ENCODE results near the gene PTPRG. TPM values are rescaled to one million over a fixed set of nuclear protein-coding genes. Genes with fewer than 3 reads are reported as not detected.
"Not testable (repeated sequence)": the region's sequence is repeated elsewhere in the genome, so short reads cannot be mapped to it uniquely, and the experiment has no call there.

PTPRG gene
- total and polyA plus RNA-seq, 5 experiments from 2014 or later: not detected

GRCh38 chr3:61739640-61740039 is 178.3 kb downstream of the PTPRG start:
- H3K4me1 Mint-ChIP-seq: no peaks in the 10 kb centered on the region
- ATAC-seq (no peak), DNase-seq (no peak)
- no peak overlapping the region for H3K4me3 Mint-ChIP-seq
- POLR2A ChIA-PET: no interaction called here
- peaks cover 0 to 10% (median 0%) of the 10 kb centered on the region in 5 donors for H3K27me3 Mint-ChIP-seq
- no peak overlapping the region for H3K27ac Mint-ChIP-seq
- H3K36me3 Mint-ChIP-seq: no peaks in the 10 kb centered on the region
- peaks cover 0 to 6% (median 0%) of the 10 kb centered on the region in 9 donors for H3K9me3 Mint-ChIP-seq

GRCh38 chr3:61740494-61740893 is 179.1 kb downstream of the PTPRG start:
- Mint-ChIP-seq H3K27ac (no peak overlapping the region), H3K4me1 (no peaks in the 10 kb centered on the region), H3K9me3 (peaks cover 0 to 6% (median 0%) of the 10 kb centered on the region in 9 donors), H3K36me3 (no peaks in the 10 kb centered on the region), H3K4me3 (no peak overlapping the region), H3K27me3 (peaks cover 0 to 10% (median 0%) of the 10 kb centered on the region in 5 donors)
- DNase-seq: no peak
- POLR2A ChIA-PET: no interaction called here
- ATAC-seq: no peak

GRCh38 chr3:61741551-61741950 is 180.2 kb downstream of the PTPRG start:
- H3K4me3 Mint-ChIP-seq: no peak overlapping the region
- no peaks in the 10 kb centered on the region for H3K36me3 Mint-ChIP-seq
- POLR2A ChIA-PET: no interaction called here
- H3K27ac Mint-ChIP-seq: no peak overlapping the region
- peaks cover 0 to 10% (median 0%) of the 10 kb centered on the region in 5 donors for H3K27me3 Mint-ChIP-seq
- peaks cover 0 to 6% (median 0%) of the 10 kb centered on the region in 9 donors for H3K9me3 Mint-ChIP-seq
- ATAC-seq: no peak
- no peaks in the 10 kb centered on the region for H3K4me1 Mint-ChIP-seq
- DNase-seq: no peak

- no peak overlapping the region for H3K4me3 Mint-ChIP-seq
- DNase-seq: no peak
- H3K4me1 Mint-ChIP-seq: no peaks in the 10 kb centered on the region
- H3K36me3 Mint-ChIP-seq: no peaks in the 10 kb centered on the region
- H3K27me3 Mint-ChIP-seq: peaks cover 0 to 8% (median 0%) of the 10 kb centered on the region in 5 donors
- POLR2A ChIA-PET: no interaction called here
- H3K9me3 Mint-ChIP-seq: peaks cover 0 to 4% (median 0%) of the 10 kb centered on the region in 9 donors
- ATAC-seq: no peak
- H3K27ac Mint-ChIP-seq: no peak overlapping the region
Measured at GRCh38 chr3:61742006-61742405, 180.6 kb downstream of the PTPRG start.

GRCh38 chr3:61743067-61743466 is 181.7 kb downstream of the PTPRG start:
- H3K9me3 Mint-ChIP-seq: no peaks in the 10 kb centered on the region
- ATAC-seq (no peak), DNase-seq (no peak)
- POLR2A ChIA-PET: no interaction called here
- no peak overlapping the region for H3K4me3 Mint-ChIP-seq
- H3K4me1 Mint-ChIP-seq: no peaks in the 10 kb centered on the region
- no peak overlapping the region for H3K27ac Mint-ChIP-seq
- no peaks in the 10 kb centered on the region for H3K36me3 Mint-ChIP-seq
- H3K27me3 Mint-ChIP-seq: peaks cover 0 to 11% (median 0%) of the 10 kb centered on the region in 5 donors

GRCh38 chr3:61743686-61744242 is 182.4 kb downstream of the PTPRG start:
- ATAC-seq: no peak
- POLR2A ChIA-PET: no interaction called here
- peaks cover 0 to 13% (median 0%) of the 10 kb centered on the region in 5 donors for H3K27me3 Mint-ChIP-seq

GRCh38 chr3:61748288-61748687 is 186.9 kb downstream of the PTPRG start:
- Mint-ChIP-seq H3K4me1 (no peaks in the 10 kb centered on the region), H3K27ac (no peak overlapping the region), H3K9me3 (peaks cover 0 to 2% (median 0%) of the 10 kb centered on the region in 9 donors), H3K27me3 (peaks cover 0 to 11% (median 1%) of the 10 kb centered on the region in 5 donors), H3K4me3 (no peak overlapping the region), H3K36me3 (no peaks in the 10 kb centered on the region)
- no peak for ATAC-seq
- DNase-seq: no peak
- POLR2A ChIA-PET: no interaction called here

More at GRCh38 chr3:61743686-61744242, 182.4 kb downstream of the PTPRG start:
- no peaks in the 10 kb centered on the region for H3K4me1 Mint-ChIP-seq
- no peak for DNase-seq
- H3K4me3 Mint-ChIP-seq: no peak overlapping the region
- H3K27ac Mint-ChIP-seq: no peak overlapping the region
- H3K9me3 Mint-ChIP-seq: peaks cover 0 to 1% (median 0%) of the 10 kb centered on the region in 9 donors
- no peaks in the 10 kb centered on the region for H3K36me3 Mint-ChIP-seq

GRCh38 chr3:61750766-61751165 is 189.4 kb downstream of the PTPRG start:
- DNase-seq: no peak
- peaks cover 0 to 2% (median 0%) of the 10 kb centered on the region in 9 donors for H3K9me3 Mint-ChIP-seq
- ATAC-seq: no peak

GRCh38 chr3:61758839-61759238 is 197.5 kb downstream of the PTPRG start:
- POLR2A ChIA-PET: no interaction called here
- no peak for DNase-seq
- H3K36me3 Mint-ChIP-seq: no peaks in the 10 kb centered on the region
- no peaks in the 10 kb centered on the region for H3K4me1 Mint-ChIP-seq
- H3K27ac Mint-ChIP-seq: no peak overlapping the region
- H3K27me3 Mint-ChIP-seq: peaks cover 0 to under 1% (median 0%) of the 10 kb centered on the region in 5 donors
- no peak for ATAC-seq
- peaks cover 0 to 7% (median 0%) of the 10 kb centered on the region in 9 donors for H3K9me3 Mint-ChIP-seq
- H3K4me3 Mint-ChIP-seq: no peak overlapping the region

More at GRCh38 chr3:61750766-61751165, 189.4 kb downstream of the PTPRG start:
- no peak overlapping the region for H3K4me3 Mint-ChIP-seq
- H3K27ac Mint-ChIP-seq: no peak overlapping the region
- POLR2A ChIA-PET: no interaction called here
- no peaks in the 10 kb centered on the region for H3K4me1 Mint-ChIP-seq
- H3K27me3 Mint-ChIP-seq: peaks cover 0 to 6% (median 1%) of the 10 kb centered on the region in 5 donors
- H3K36me3 Mint-ChIP-seq: no peaks in the 10 kb centered on the region

GRCh38 chr3:61760783-61761182 is 199.4 kb downstream of the PTPRG start:
- H3K27me3 Mint-ChIP-seq, H3K9me3 Mint-ChIP-seq, H3K4me3 Mint-ChIP-seq, H3K36me3 Mint-ChIP-seq, ATAC-seq, H3K4me1 Mint-ChIP-seq, DNase-seq, POLR2A ChIA-PET, H3K27ac Mint-ChIP-seq: not testable (repeated sequence)

GRCh38 chr3:61761694-61762430 is 200.5 kb downstream of the PTPRG start:
- Mint-ChIP-seq H3K4me1 (no peaks in the 10 kb centered on the region), H3K36me3 (no peaks in the 10 kb centered on the region), H3K27me3 (peaks cover 0 to 7% (median 0%) of the 10 kb centered on the region in 5 donors), H3K4me3 (no peak overlapping the region), H3K9me3 (peaks cover 0 to 7% (median 0%) of the 10 kb centered on the region in 9 donors), H3K27ac (no peak overlapping the region)
- POLR2A ChIA-PET: no interaction called here
- DNase-seq (no peak), ATAC-seq (no peak)

GRCh38 chr3:61765157-61765876 is 203.9 kb downstream of the PTPRG start:
- no peak overlapping the region for H3K4me3 Mint-ChIP-seq
- no peak overlapping the region for H3K27ac Mint-ChIP-seq
- H3K36me3 Mint-ChIP-seq: no peaks in the 10 kb centered on the region
- H3K27me3 Mint-ChIP-seq: peaks cover 0 to 20% (median 7%) of the 10 kb centered on the region in 5 donors
- peaks cover 0 to 12% (median 0%) of the 10 kb centered on the region in 9 donors for H3K9me3 Mint-ChIP-seq
- no peak for DNase-seq
- POLR2A ChIA-PET: no interaction called here
- H3K4me1 Mint-ChIP-seq: no peaks in the 10 kb centered on the region
- no peak for ATAC-seq
